OCI-M2 (cell line): ENCODE data around the gene TNN.
"Not testable (repeated sequence)": the region's sequence is repeated elsewhere in the genome, so short reads cannot be mapped to it uniquely, and the experiment has no call there.

ENCODE experiments used
- DNase-seq: peaks from one replicate; lab custom pipeline; 2025; ENCODE audit not compliant: unreplicated experiment; lab: John Stamatoyannopoulos, UW

Gene TNN

DNA sequence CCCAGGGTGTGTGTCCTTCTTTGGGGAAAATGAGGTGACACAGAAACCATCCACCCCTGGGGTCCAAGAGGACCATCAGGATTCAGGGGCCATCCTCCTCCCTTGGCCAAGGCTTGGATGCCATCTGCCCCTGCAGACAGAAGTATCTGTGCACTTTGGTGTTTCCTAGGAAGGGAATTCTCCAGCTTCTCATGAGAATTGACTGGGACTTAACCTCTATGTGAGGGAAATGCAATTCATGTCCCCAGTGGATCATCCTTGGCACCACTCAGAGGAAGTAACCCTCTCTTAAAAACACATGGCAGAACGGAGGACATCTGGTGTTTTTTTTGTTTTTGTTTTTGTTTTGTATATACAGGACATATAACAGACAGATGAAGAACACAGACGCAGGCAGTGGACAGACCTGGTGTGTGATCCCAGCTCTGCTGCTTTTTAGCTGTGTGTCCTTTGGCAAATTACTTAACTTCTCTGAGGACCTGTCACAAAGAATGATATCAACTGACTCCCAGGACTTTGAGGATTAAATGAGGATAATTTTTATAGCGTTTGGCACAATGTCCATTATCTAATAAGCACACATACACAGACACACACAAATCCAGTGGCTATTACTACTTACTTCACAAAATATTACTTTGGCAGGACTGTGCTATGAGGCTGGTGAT, 3.8 kb downstream of the TNN start:
- no peak for DNase-seq

DNA sequence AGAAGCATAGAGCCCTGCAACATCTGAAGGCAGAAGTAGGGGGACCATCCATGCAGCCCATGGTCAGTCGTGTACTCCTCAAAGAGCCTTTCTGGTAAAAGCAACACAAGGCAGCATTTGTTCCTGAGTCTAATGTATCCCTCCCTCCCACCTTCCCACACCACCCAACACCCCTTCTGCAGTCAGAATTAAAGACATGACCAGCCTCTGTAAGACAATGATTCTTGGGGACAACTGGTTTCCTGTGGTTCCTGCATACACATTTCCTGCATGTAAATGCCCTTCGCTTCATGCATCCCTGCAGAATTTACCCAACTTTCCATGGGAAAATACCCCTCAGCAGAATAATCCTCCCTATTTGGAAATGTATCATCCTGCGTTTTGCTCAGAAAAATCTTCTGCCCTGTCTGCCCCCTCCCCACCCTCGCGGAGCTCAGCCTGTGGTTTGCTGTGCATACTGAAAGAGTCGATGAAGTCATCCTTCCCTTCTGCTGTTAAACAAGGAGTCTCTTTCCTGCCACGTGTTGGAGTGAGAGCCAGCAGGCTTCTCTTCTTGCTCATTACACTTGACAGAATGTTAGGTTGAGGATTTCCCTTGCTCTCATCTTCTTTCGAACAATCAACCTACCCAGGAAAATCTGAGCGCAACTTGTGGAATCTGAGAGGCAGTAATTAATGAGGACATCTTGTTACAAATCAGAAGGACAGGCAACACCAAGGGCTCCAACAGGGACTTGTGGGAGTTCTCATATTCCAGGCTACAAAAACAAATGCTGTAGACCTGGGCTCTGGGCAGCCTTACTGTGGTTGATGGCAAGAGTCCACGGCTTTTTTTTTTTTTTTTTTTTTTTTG, 4.7 kb downstream of the TNN start:
- DNase-seq, result no peak

- DNase-seq, result no peak
Measured at GRCh38 chr1:175073061-175073460, 5.4 kb downstream of the TNN start.

DNA sequence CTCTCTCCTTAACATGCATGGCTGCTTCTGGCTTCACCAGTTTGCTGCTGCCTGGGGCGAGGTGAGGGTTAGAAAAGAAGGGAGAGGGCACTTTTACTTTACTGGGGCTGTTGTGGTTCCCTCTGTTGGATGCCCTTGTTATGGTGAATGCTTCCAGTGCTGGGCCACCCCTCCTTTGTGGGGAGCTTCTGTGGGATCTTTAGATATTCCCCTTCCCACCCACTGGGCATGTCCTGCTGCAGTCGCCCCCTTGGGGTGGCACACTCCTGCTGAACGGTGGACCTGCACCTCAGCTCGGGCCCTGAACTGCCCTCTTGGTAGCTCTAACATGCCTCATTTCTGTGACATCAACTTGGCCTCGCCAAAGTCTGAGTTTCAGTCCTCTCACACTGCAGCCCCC, 6.0 kb downstream of the TNN start:
- DNase-seq, result no peak

GRCh38 chr1:175075572-175076568, 8.2 kb downstream of the TNN start:
- no peak for DNase-seq

DNA sequence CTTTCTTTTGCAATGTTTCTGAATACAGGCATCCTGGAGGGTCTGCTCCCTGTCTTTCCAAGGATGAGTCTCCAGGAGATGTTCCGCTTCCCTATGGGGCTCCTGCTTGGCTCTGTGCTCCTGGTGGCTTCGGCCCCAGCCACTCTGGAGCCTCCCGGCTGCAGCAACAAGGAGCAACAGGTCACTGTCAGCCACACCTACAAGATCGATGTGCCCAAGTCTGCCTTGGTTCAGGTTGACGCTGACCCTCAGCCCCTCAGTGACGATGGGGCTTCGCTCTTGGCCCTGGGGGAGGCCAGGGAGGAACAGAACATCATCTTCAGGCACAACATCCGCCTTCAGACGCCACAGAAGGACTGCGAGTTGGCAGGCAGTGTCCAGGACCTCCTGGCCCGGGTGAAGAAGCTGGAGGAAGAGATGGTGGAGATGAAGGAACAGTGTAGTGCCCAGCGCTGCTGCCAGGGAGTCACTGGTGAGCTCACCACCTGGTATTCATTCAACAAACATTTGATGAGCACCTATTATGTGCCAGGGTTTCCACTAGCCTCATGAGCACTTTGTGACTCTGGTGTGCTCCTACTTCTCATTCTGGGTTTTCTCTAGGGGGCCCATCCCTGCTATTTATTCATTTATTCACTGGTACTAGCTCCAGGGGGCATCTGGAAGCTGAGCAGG, 9.9 kb downstream of the TNN start:
- no peak for DNase-seq

GRCh38 chr1:175078629-175079028, 11.0 kb downstream of the TNN start:
- no peak for DNase-seq

DNA sequence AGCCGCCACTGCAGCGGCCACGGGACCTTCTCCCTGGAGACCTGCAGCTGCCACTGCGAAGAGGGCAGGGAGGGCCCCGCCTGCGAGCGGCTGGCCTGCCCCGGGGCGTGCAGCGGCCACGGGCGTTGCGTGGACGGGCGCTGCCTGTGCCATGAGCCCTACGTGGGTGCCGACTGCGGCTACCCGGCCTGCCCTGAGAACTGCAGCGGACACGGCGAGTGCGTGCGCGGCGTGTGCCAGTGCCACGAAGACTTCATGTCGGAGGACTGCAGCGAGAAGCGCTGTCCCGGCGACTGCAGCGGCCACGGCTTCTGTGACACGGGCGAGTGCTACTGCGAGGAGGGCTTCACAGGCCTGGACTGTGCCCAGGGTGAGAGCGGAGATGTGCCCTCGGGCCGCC, 11.7 kb downstream of the TNN start:
- DNase-seq, result no peak

- no peak for DNase-seq
Measured at GRCh38 chr1:175080030-175080429, 12.4 kb downstream of the TNN start.

- no peak for DNase-seq
Measured at GRCh38 chr1:175081983-175082382, 14.3 kb downstream of the TNN start.

- no peak for DNase-seq
Measured at GRCh38 chr1:175088525-175088951, 20.9 kb downstream of the TNN start.

GRCh38 chr1:175089136-175089718, 21.6 kb downstream of the TNN start:
- no peak for DNase-seq

DNA sequence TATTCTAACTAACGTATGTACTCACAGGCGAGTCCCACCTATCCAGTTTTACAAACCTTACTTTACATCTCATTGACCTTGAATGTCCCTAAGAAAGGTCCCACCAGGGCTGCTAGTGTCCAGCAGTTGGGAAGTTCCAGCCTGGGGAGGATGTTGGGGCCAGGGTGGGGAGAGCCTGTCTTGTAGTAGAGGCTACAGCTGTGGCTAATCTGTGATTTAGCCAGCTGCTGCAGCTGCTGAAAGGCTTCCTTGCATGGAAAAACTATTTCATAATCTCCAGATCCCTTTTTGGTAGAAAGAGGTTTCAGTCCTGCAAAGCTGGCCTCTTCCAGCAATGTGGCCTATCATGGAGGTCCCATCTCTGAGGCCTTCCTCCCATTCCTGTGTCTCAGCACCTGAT, 23.1 kb downstream of the TNN start:
- DNase-seq, result no peak

DNA sequence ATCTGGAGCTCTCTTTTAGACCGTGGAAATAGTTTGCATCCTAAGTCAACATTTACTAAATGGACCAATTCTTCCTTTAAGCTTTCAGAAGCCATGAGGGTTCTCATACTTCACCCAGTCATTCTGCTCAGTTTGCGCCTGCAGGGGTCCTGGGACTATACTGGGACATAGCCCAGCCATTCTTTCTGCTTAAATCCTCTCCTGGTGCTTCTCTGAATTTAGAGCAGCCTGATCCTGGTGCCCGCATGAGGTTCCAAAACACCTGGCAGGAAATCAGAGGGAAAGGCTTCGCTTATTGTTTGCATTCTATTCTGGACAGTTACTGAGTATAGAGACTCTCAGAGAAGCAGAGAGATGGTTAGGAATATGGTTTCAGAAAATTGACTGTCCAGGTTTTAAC, 27.0 kb downstream of the TNN start:
- DNase-seq, result no peak

- no peak for DNase-seq
Measured at GRCh38 chr1:175095069-175095468, 27.4 kb downstream of the TNN start.

DNA sequence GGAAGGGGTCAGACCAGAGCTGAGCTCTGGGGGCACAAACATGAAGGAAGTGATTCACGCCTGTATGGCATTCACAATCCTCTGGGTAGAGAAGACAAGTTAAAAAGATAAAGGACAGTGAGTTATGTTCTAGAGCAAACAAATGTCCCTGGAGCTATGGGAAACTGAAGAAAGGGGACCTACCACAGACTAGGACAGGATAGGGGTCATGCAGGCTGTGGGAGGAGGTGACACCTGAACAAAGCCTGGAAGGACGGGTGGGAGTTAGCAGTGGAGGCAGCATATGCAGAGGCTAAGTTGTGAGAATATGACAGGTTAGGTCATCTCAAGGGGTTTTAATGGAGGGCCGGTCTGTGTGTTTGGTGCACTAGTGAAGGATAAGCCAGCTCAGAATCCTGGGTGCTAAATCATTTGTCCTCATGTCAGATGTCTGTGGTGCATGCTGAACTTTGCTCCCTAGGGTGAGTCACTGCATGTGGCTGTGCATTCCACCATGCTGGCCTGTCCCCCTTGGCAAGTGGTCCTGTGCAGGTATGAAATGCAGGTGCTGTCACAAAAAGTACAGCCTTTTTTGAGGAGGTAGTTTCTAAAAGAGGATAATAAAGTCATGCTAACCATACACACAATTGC, 28.5 kb downstream of the TNN start:
- no peak for DNase-seq

DNA sequence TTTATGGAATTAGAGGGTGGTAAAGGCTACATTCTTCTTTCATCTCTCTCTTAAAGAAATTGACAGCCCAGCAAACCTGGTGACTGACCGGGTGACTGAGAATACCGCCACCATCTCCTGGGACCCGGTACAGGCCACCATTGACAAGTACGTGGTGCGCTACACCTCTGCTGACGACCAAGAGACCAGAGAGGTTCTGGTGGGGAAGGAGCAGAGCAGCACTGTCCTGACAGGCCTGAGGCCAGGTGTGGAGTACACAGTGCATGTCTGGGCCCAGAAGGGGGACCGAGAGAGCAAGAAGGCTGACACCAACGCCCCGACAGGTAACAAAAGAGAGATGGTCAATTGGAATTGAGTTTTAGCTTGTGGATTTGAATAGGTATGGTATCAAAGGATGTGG, 29.7 kb downstream of the TNN start:
- no peak for DNase-seq

- DNase-seq, result no peak
Measured at GRCh38 chr1:175099916-175100315, 32.3 kb downstream of the TNN start.

DNA sequence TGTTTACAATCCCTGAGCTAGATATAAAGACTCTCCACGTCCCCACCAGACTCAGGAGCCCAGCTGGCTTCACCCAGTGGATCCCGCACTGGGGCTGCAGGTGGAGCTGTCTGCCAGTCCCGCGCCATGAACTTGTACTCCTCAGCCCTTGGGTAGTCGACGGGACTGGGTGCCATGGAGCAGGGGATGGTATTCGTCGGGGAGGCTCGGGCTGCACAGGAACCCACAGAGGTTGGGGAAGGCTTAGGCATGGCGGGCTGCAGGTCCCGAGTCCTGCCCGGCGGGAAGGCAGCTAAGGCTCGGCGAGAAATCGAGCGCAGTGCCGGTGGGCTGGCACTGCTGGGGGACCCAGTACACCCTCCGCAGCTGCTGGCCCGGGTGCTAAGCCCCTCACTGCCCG, 34.5 kb downstream of the TNN start:
- not testable (repeated sequence) for DNase-seq

GRCh38 chr1:175106536-175106935, 38.9 kb downstream of the TNN start:
- not testable (repeated sequence) for DNase-seq
